K562 (cell line): ENCODE measurements around the gene XKR7.

Source experiments
- CCAR2 ChIP-seq: fragments of 200-400 bp; formaldehyde crosslinking; IDR thresholded peaks from 2 replicates; pipeline ENCODE4 v1.6.1; 2017; ENCODE audit warnings: mild to moderate bottlenecking, low read depth, low read length
- JUND ChIP-seq, 2 experiments: IDR thresholded peaks; 2 replicates in 1 of 2; 3 replicates in 1 of 2; pipeline ENCODE4 v1.6.1; 2011; ENCODE audit warnings: borderline replicate concordance in 2 of 2, low read depth in 2 of 2, low read length in 2 of 2, improper control_type of control experiment in 1 of 2, missing biosample characterization in 1 of 2, missing genetic modification characterization in 1 of 2, missing genetic modification reagents in 1 of 2
- MAFK ChIP-seq: IDR thresholded peaks from 2 replicates; pipeline ENCODE4 v1.6.1; 2011; ENCODE audit warnings: low read length, improper control_type of control experiment
- MEF2A ChIP-seq: IDR thresholded peaks from 2 replicates; pipeline ENCODE4 v1.6.1; 2011; ENCODE audit warnings: low read depth, mild to moderate bottlenecking, low read length, moderate library complexity; ENCODE audit not compliant: control insufficient read depth
- PHB2 ChIP-seq: fragments of 450-650 bp; IDR thresholded peaks from 2 replicates; pipeline ENCODE4 v1.6.1; 2017; ENCODE audit warnings: low read depth
- TAF1 ChIP-seq: IDR thresholded peaks from 2 replicates; pipeline ENCODE4 v1.6.1; 2011; ENCODE audit warnings: mild to moderate bottlenecking, low read length, moderate library complexity; ENCODE audit not compliant: insufficient read depth, control insufficient read depth, severe bottlenecking; ENCODE audit errors: extremely low read depth
- ZNF384 ChIP-seq: IDR thresholded peaks from 2 replicates; pipeline ENCODE4 v1.6.1; 2012; ENCODE audit warnings: low read depth, low read length, improper control_type of control experiment
- TF ChIP-seq, protein P1 (sequence below): fragments of 450-650 bp; IDR thresholded peaks from 2 replicates; pipeline ENCODE4 v1.7.1; 2018; ENCODE audit warnings: mild to moderate bottlenecking, low read depth; ENCODE audit not compliant: partially characterized antibody
- TF ChIP-seq, protein P2 (sequence below): sonication (generic); formaldehyde crosslinking; IDR thresholded peaks from 2 replicates; pipeline ENCODE4 v1.8.0; 2022; ENCODE audit warnings: mild to moderate bottlenecking, missing genetic modification reagents, borderline replicate concordance
- TF ChIP-seq, protein P3 (sequence below): IDR thresholded peaks from 3 replicates; pipeline ENCODE4 v1.6.1; 2011; ENCODE audit warnings: borderline replicate concordance, mild to moderate bottlenecking; ENCODE audit not compliant: insufficient read length, insufficient read depth
- TF ChIP-seq, protein P4 (sequence below): sonication (generic); formaldehyde crosslinking; IDR thresholded peaks from 2 replicates; pipeline ENCODE4 v1.8.1; 2023; ENCODE audit warnings: mild to moderate bottlenecking, missing genetic modification reagents
- TF ChIP-seq, protein P5 (sequence below), 3 experiments: IDR thresholded peaks in 2 of 3; conservative IDR thresholded peaks in 1 of 3; 2 replicates each; pipeline ENCODE4 v1.5.1; 2011 to 2012; ENCODE audit warnings: low read length in 3 of 3, mild to moderate bottlenecking in 3 of 3, control low read depth in 2 of 3, improper control_type of control experiment in 1 of 3, inconsistent platforms in 1 of 3, low read depth in 1 of 3, mixed read lengths in 1 of 3, moderate library complexity in 1 of 3; ENCODE audit not compliant: insufficient read depth in 2 of 3

DNA sequence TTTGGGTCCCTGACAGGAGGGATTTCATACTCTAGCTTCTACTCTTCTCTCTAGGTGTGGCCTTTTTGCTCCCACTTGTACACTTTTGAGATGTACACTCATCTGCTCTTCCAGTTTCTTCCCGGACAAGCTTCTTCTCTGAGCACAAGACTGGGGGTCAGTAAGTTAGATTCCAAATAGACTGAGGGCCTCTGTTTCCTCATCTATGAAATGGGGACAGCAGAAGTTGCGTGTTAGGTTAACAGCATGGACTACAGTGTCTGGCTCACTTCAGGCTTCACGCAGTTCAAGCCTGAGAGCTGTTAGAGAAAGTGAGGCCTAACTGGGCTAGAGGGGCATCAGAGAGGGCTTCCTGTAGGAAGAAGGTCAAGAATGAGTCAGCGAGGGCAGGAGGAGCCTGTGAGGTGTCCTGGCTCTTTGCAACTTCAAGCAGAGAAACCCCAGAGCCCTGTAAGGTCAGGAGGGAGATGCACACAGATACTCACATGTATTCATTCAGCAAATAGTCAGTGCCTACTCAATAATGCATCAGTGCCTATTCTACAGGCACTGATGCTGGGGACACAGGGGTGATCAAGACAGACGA is 20.6 kb downstream of the XKR7 start:
- TF ChIP-seq CCAR2 (no peak), JUND (IDR thresholded peaks at IDR 0.05; ENCODE audit: borderline replicate concordance, low read depth, low read length) (no peak), JUND (tag; IDR thresholded peaks at IDR 0.05; ENCODE audit: borderline replicate concordance, low read depth, low read length) (no peak), PHB2 (no peak), TAF1 (no peak), MEF2A (no peak), MAFK (no peak), ZNF384 (no peak)
- TF ChIP-seq, protein P1, sequence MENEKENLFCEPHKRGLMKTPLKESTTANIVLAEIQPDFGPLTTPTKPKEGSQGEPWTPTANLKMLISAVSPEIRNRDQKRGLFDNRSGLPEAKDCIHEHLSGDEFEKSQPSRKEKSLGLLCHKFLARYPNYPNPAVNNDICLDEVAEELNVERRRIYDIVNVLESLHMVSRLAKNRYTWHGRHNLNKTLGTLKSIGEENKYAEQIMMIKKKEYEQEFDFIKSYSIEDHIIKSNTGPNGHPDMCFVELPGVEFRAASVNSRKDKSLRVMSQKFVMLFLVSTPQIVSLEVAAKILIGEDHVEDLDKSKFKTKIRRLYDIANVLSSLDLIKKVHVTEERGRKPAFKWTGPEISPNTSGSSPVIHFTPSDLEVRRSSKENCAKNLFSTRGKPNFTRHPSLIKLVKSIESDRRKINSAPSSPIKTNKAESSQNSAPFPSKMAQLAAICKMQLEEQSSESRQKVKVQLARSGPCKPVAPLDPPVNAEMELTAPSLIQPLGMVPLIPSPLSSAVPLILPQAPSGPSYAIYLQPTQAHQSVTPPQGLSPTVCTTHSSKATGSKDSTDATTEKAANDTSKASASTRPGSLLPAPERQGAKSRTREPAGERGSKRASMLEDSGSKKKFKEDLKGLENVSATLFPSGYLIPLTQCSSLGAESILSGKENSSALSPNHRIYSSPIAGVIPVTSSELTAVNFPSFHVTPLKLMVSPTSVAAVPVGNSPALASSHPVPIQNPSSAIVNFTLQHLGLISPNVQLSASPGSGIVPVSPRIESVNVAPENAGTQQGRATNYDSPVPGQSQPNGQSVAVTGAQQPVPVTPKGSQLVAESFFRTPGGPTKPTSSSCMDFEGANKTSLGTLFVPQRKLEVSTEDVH = no peak
- TF ChIP-seq, protein P2, sequence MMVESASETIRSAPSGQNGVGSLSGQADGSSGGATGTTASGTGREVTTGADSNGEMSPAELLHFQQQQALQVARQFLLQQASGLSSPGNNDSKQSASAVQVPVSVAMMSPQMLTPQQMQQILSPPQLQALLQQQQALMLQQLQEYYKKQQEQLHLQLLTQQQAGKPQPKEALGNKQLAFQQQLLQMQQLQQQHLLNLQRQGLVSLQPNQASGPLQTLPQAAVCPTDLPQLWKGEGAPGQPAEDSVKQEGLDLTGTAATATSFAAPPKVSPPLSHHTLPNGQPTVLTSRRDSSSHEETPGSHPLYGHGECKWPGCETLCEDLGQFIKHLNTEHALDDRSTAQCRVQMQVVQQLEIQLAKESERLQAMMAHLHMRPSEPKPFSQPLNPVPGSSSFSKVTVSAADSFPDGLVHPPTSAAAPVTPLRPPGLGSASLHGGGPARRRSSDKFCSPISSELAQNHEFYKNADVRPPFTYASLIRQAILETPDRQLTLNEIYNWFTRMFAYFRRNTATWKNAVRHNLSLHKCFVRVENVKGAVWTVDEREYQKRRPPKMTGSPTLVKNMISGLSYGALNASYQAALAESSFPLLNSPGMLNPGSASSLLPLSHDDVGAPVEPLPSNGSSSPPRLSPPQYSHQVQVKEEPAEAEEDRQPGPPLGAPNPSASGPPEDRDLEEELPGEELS (CRISPR knock-in tag) = no peak
- TF ChIP-seq, protein P3, sequence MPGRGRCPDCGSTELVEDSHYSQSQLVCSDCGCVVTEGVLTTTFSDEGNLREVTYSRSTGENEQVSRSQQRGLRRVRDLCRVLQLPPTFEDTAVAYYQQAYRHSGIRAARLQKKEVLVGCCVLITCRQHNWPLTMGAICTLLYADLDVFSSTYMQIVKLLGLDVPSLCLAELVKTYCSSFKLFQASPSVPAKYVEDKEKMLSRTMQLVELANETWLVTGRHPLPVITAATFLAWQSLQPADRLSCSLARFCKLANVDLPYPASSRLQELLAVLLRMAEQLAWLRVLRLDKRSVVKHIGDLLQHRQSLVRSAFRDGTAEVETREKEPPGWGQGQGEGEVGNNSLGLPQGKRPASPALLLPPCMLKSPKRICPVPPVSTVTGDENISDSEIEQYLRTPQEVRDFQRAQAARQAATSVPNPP = no peak
- TF ChIP-seq, protein P4, sequence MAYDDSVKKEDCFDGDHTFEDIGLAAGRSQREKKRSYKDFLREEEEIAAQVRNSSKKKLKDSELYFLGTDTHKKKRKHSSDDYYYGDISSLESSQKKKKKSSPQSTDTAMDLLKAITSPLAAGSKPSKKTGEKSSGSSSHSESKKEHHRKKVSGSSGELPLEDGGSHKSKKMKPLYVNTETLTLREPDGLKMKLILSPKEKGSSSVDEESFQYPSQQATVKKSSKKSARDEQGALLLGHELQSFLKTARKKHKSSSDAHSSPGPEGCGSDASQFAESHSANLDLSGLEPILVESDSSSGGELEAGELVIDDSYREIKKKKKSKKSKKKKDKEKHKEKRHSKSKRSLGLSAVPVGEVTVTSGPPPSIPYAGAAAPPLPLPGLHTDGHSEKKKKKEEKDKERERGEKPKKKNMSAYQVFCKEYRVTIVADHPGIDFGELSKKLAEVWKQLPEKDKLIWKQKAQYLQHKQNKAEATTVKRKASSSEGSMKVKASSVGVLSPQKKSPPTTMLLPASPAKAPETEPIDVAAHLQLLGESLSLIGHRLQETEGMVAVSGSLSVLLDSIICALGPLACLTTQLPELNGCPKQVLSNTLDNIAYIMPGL (CRISPR knock-in tag) = no peak
- TF ChIP-seq, protein P5, sequence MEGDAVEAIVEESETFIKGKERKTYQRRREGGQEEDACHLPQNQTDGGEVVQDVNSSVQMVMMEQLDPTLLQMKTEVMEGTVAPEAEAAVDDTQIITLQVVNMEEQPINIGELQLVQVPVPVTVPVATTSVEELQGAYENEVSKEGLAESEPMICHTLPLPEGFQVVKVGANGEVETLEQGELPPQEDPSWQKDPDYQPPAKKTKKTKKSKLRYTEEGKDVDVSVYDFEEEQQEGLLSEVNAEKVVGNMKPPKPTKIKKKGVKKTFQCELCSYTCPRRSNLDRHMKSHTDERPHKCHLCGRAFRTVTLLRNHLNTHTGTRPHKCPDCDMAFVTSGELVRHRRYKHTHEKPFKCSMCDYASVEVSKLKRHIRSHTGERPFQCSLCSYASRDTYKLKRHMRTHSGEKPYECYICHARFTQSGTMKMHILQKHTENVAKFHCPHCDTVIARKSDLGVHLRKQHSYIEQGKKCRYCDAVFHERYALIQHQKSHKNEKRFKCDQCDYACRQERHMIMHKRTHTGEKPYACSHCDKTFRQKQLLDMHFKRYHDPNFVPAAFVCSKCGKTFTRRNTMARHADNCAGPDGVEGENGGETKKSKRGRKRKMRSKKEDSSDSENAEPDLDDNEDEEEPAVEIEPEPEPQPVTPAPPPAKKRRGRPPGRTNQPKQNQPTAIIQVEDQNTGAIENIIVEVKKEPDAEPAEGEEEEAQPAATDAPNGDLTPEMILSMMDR (IDR thresholded peaks at IDR 0.05 in 2 of 3, conservative IDR thresholded peaks at IDR 0.05 in 1 of 3; ENCODE audit: insufficient read depth in 2 of 3, low read depth in 1 of 3, low read length in 3 of 3) = no peak
